Skeletal muscle satellite cell (primary cell): Measurements from ENCODE around the gene AGBL2. TPM values are rescaled to one million over a fixed set of nuclear protein-coding genes. Genes with fewer than 3 reads are reported as not detected.
A peak's percentile ranks its signal among the peaks of the same experiment; 100 is the strongest.
"Not testable (repeated sequence)": the region's sequence is repeated elsewhere in the genome, so short reads cannot be mapped to it uniquely, and the experiment has no call there.

Source experiments
- H3K27me3 ChIP-seq: 2 replicates; pipeline ENCODE4 v1.7.0; 2013; ENCODE audit warnings: low read length; ENCODE audit not compliant: control insufficient read depth, insufficient read depth
- H3K36me3 ChIP-seq: 2 replicates; pipeline ENCODE4 v1.7.0; 2013; ENCODE audit warnings: mild to moderate bottlenecking, control low read depth, low read length; ENCODE audit not compliant: insufficient read depth
- H3K4me1 ChIP-seq: 2 replicates; pipeline ENCODE4 v1.7.0; 2013; ENCODE audit warnings: low read length; ENCODE audit not compliant: control insufficient read depth, insufficient read depth
- H3K4me2 ChIP-seq: 2 replicates; pipeline ENCODE4 v1.7.0; 2013; ENCODE audit warnings: mild to moderate bottlenecking, low read length
- H3K4me3 ChIP-seq: 2 replicates; pipeline ENCODE4 v1.7.0; 2013; ENCODE audit warnings: low read length
- H3K9ac ChIP-seq: 2 replicates; pipeline ENCODE4 v1.7.0; 2013; ENCODE audit warnings: mild to moderate bottlenecking, low read depth, low read length, moderate library complexity
- H3K9me3 ChIP-seq: replicated peaks from 2 replicates; pipeline ENCODE4 v1.7.0; 2013; ENCODE audit warnings: mild to moderate bottlenecking, control low read depth, low read length
- total RNA-seq: library from RNA; depleted of rRNA; stranded (reverse); fragments of >200 nt; gene quantifications from 2 replicates; pipeline ENCODE4 v1.2.3, GENCODE V29; 2012; rRNA removed

The AGBL2 gene, protein sequence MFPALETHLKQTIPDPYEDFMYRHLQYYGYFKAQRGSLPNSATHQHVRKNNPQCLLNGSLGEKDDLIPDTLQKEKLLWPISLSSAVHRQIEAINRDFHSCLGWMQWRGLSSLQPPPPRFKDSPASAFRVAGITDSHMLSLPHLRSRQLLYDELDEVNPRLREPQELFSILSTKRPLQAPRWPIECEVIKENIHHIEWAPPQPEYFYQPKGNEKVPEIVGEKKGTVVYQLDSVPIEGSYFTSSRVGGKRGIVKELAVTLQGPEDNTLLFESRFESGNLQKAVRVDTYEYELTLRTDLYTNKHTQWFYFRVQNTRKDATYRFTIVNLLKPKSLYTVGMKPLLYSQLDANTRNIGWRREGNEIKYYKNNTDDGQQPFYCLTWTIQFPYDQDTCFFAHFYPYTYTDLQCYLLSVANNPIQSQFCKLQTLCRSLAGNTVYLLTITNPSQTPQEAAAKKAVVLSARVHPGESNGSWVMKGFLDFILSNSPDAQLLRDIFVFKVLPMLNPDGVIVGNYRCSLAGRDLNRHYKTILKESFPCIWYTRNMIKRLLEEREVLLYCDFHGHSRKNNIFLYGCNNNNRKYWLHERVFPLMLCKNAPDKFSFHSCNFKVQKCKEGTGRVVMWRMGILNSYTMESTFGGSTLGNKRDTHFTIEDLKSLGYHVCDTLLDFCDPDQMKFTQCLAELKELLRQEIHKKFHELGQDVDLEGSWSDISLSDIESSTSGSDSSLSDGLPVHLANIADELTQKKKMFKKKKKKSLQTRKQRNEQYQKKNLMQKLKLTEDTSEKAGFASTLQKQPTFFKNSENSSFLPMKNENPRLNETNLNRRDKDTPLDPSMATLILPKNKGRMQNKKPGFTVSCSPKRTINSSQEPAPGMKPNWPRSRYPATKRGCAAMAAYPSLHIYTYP
- total RNA-seq: 0.22 and 1.0 TPM in 2 replicates

DNA sequence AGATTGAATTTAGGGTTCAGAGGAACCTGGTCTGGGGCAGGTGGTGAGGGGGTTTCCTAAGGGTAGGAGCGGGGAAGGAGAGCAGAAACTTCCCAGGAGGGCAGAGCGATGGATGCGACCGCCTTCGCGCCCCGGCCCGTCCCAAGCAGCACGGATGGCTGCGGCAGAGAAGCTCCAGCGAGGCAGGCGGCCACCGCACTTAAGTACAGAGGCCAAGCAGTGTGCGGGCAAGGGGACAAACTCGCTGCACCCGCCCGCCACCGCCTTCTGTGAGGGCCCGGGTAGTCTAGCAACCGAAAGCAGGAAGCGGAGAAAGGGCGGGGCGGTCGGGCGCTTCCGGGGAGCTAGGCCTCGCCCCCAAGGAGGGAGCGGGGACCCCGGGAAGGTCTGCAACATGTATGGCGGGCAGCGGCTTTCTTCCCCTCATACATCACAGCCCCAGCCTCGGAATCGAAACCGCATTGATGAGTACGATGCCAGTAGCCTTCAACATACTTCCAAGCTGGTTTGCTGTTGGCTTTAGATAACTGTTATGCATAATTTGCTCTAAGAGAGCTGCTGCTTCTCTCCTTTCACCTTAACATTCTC is at the start of gene AGBL2:
Gene AGBL2 (minus strand): TSS at position 288 of the 588 bp plus-strand sequence. CDS start 719 bp downstream, outside the sequence.
- Histone ChIP-seq H3K4me1 (peaks cover 4% of the 10 kb centered on the region), H3K4me2 (peak within 1 kb of the TSS; percentile 96), H3K9me3 (no peaks in the 10 kb centered on the region), H3K36me3 (peaks cover 38% of the 10 kb centered on the region), H3K9ac (peak within 1 kb of the TSS; percentile 85), H3K27me3 (no peaks in the 10 kb centered on the region), H3K4me3 (peak within 1 kb of the TSS; percentile 84)

DNA sequence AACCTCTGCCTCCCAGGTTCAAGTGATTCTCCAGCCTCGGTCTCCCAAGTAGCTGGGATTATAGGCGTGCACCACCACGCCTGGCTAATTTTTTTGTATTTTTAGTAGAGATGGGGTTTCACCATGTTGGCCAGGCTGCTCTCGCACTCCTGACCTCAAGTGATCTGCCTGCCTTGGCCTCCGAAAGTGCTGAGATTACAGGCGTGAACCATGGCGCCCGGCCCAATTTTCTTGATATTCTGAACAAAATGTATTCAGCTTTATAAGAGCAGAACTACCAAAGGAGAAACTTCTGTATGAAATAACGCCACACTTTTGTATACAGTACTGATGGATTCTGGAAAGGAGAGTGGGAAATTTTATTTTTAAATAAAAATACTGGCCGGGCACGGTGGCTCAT is 44.1 kb upstream of the AGBL2 start:
- not testable (repeated sequence) for H3K4me2 ChIP-seq, H3K4me3 ChIP-seq, H3K9ac ChIP-seq, H3K27me3 ChIP-seq, H3K9me3 ChIP-seq, H3K4me1 ChIP-seq
- peaks cover 70% of the 10 kb centered on the region for H3K36me3 ChIP-seq

DNA sequence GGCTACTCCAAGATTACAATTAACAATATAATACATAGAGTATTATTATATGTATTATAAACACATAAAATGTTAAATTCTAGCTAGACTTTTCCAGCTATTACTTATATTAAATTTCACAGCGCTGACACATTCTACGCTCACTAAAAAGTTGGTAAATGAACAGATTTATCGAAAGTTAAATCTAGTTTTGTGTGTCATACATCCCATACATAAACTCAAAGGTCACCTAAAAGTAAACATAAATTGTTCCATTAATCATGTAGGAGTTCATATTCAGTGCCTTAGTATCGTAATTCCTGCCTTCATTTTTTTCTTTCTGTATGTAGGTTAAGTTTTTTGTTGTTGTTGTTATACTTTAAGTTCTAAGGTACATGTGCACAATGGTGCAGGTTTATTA is 41.0 kb upstream of the AGBL2 start:
- Histone ChIP-seq H3K36me3 (peaks cover 76% of the 10 kb centered on the region), H3K4me3 (no peak overlapping the region), H3K4me2 (no peak overlapping the region), H3K9me3 (no peaks in the 10 kb centered on the region), H3K9ac (no peak overlapping the region), H3K27me3 (no peaks in the 10 kb centered on the region), H3K4me1 (no peaks in the 10 kb centered on the region)

DNA sequence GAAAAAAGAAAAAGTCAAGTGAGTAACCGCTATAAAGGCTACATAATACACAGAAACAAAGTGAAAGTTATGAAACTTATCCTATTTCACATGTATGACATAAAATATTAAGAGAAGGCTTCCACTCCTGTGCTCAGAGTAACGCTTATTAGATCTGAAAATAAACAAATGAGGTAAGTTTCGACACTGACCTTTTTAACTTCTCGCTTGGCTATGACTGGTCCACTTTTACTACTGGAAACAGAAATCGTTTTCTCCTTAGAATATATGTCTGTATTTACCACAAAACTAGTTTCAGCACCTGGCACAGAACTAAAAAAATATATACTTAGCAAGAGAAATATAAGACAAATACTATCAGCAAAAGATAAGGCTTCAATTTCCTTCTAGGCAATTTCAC is 35.6 kb upstream of the AGBL2 start:
- Histone ChIP-seq H3K9ac (no peak overlapping the region), H3K4me1 (no peaks in the 10 kb centered on the region), H3K4me2 (no peak overlapping the region), H3K27me3 (no peaks in the 10 kb centered on the region), H3K36me3 (peaks cover 81% of the 10 kb centered on the region), H3K4me3 (no peak overlapping the region), H3K9me3 (no peaks in the 10 kb centered on the region)

DNA sequence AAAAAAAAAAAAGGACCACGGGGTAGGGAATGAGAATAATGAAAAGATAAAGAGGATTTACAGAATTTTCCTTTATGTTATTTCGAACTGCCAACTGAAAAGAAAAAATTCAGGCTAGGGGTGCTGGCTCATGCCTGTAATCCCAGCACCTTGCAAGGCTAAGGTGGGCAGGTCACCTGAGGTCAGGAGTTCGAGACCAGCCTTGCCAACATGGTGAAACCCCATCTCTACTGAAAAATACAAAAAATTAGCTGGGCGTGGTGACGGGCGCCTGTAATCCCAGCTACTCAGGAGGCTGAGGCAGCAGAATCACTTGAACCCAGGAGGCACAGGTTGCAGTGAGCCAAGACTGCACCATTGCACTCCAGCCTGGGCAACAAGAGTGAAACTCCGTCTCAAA is 27.3 kb upstream of the AGBL2 start:
- not testable (repeated sequence) for H3K4me2 ChIP-seq, H3K9ac ChIP-seq, H3K4me3 ChIP-seq, H3K4me1 ChIP-seq, H3K9me3 ChIP-seq, H3K27me3 ChIP-seq
- H3K36me3 ChIP-seq: peaks cover 83% of the 10 kb centered on the region

DNA sequence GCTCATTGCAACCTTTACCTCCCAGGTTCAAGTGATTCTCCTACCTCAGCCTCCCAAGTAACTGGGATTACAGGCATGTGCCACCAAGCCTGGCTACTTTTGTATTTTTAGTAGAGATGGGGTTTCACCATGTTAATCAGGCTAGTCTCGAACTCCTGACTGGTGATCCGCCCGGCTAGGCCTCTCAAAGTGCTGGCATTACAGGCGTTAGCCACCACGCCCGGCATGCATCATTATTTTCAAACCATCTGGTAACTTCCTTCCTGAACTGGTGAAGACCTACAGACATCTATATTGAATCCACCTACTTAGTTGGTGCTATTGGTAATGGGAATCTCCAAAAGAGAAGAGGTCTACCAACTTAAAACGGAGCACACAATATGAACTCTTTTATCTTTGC is 22.6 kb upstream of the AGBL2 start:
- H3K4me1 ChIP-seq, H3K27me3 ChIP-seq, H3K4me3 ChIP-seq, H3K4me2 ChIP-seq, H3K9me3 ChIP-seq, H3K9ac ChIP-seq: not testable (repeated sequence)
- peaks cover 71% of the 10 kb centered on the region for H3K36me3 ChIP-seq

DNA sequence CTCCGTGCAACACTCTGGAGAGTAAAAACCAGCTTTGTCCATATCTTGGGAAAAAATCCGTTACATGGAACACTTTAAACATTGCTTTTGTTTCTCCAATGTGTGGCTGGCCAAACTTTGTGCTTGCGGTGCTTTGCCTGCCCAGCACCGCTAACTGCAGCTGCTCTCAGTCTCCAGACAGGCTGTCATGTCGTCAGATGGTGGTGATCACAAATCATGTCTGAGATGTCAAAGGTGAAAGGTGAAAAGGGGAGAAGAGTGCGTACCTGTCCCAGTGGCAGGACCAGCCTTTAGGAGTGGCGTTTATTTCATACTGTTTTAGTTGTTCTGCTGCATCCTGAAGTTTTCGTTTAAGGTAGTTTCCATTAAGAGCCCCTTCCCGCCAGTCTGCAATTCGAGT is 17.1 kb upstream of the AGBL2 start:
- Histone ChIP-seq H3K4me3 (no peak overlapping the region), H3K9ac (no peak overlapping the region), H3K9me3 (no peaks in the 10 kb centered on the region), H3K36me3 (peaks cover 84% of the 10 kb centered on the region), H3K4me2 (no peak overlapping the region), H3K4me1 (no peaks in the 10 kb centered on the region), H3K27me3 (no peaks in the 10 kb centered on the region)

DNA sequence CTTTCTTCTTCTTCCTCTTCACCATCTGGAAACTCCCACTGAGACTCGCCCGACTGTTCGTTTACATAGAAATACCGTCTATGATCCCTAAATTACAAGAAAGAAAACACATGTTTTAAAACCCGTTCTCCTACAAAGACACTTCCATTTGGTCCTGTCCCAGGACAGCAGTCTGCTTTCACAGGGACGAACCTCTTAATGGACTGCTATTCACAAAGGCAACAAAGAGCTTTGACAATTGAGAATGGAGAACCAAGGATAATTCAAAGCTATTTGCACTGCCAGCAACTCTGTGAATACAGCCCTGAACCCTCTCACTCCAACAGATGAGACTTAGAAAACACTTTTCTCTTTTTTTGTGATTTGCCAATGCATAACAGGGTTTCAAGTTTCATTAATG is 16.3 kb upstream of the AGBL2 start:
- H3K4me1 ChIP-seq: no peaks in the 10 kb centered on the region
- H3K27me3 ChIP-seq: no peaks in the 10 kb centered on the region
- H3K9me3 ChIP-seq: no peaks in the 10 kb centered on the region
- no peak overlapping the region for H3K4me3 ChIP-seq
- no peak overlapping the region for H3K4me2 ChIP-seq
- peaks cover 88% of the 10 kb centered on the region for H3K36me3 ChIP-seq
- no peak overlapping the region for H3K9ac ChIP-seq

DNA sequence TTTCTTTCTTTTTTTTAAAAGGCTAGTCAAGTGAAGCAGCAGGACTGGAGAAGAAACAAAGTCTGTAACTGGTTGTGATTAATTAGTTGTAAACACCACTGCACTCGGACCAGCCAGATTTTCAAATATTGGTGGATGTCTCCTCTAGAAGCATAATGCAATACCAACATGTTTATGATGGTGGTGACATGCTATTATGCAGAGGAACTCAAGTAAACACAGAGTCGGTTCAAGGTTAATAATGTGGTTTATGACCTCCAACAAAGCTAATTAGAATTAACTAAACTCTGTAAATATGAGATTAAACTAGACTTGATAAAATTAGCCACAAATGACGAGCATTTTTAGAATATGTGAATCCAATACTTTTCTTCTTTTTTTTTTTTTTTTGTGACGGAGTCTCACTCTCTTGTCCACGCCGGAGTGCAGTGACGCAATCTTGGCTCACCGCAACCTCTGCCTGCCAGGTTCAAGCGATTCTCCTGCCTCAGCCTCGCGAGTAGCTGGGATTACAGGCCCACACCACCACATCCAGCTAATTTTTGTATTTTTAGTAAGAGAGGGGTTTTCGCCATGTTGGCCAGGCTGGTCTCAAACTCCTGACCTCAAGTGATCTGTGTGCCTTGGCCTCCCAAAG is 11.8 kb upstream of the AGBL2 start:
- H3K9ac ChIP-seq: no peak overlapping the region
- no peaks in the 10 kb centered on the region for H3K4me1 ChIP-seq
- H3K36me3 ChIP-seq: peaks cover 96% of the 10 kb centered on the region
- H3K4me3 ChIP-seq: no peak overlapping the region
- no peaks in the 10 kb centered on the region for H3K27me3 ChIP-seq
- no peaks in the 10 kb centered on the region for H3K9me3 ChIP-seq
- no peak overlapping the region for H3K4me2 ChIP-seq

DNA sequence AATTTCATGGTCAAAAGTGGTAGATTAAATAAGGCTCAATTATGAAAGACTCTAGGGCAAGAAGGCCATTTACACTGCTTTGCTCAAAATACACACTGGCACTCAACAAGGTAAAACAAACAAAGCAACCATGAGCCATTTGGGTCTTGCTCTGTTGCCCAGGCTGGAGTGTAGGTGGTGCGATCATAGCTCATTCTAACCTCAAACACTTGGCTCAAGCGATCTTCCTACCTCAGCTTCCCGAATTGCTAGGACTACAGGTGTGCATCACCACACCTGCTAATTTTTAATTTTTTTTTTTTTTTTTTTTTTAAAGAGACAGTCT is 10.9 kb upstream of the AGBL2 start:
- H3K4me3 ChIP-seq: no peak overlapping the region
- H3K9me3 ChIP-seq: no peaks in the 10 kb centered on the region
- no peak overlapping the region for H3K9ac ChIP-seq
- no peaks in the 10 kb centered on the region for H3K27me3 ChIP-seq
- H3K4me1 ChIP-seq: no peaks in the 10 kb centered on the region
- no peak overlapping the region for H3K4me2 ChIP-seq
- peaks cover 93% of the 10 kb centered on the region for H3K36me3 ChIP-seq

DNA sequence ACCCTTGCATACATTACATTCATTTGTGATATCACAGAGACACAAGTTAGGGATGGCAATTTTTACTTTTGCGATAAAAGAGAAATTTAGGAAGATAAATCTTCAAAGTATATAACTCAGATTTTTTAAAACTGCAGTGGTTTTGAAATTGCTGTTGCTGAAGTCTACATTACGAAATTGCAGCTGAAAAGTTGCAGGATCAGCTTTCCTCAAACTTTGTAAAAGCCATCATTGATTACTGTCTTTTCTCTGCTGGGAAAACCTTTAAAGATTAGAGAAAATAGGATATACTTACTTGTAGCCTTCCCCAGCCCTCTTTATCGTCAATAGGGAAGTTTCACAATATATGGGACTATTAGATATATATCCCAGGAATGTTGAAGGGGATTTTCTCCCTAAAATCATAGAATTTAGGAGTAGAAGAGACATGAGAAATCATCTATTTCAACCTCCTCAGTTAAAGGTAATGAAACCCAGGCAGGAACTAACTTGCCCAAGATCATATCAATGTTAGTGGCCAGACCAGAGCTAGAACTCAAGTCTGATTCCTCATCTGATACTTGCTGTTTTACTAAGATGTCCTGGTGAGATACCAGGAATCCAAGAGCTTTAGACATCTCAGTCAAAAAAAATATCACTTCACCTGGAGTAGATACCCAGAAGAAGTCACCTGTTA is 10.4 kb upstream of the AGBL2 start:
- no peak overlapping the region for H3K4me3 ChIP-seq
- no peaks in the 10 kb centered on the region for H3K27me3 ChIP-seq
- H3K9me3 ChIP-seq: no peaks in the 10 kb centered on the region
- no peak overlapping the region for H3K4me2 ChIP-seq
- H3K4me1 ChIP-seq: no peaks in the 10 kb centered on the region
- H3K36me3 ChIP-seq: peaks cover 91% of the 10 kb centered on the region
- no peak overlapping the region for H3K9ac ChIP-seq
